ENCODE measurements around the gene SLC5A5.
"Not testable (repeated sequence)": the region's sequence is repeated elsewhere in the genome, so short reads cannot be mapped to it uniquely, and the experiment has no call there.

SLC5A5 gene

GRCh38 chr19:17915940-17916593, 44.3 kb downstream of the SLC5A5 start:
- DNase-seq (ENCODE audit: extremely low read depth in 1 of 2, low read depth in 1 of 2) = no peak

DNA sequence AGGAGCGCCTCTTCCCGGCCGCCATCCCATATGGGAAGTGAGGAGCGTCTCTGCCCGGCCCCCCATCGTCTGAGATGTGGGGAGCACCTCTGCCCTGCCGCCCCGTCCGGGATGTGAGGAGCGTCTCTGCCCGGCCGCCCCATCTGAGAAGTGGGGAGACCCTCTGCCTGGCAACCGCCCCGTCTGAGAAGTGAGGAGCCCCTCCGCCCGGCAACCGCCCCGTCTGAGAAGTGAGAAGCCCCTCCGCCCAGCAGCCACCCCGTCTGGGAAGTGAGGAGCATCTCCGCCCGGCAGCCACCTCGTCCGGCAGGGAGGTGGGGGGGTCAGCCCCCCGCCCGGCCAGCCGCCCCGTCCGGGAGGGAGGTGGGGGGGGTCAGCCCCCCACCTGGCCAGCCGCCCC, 46.4 kb downstream of the SLC5A5 start:
- not testable (repeated sequence) for DNase-seq (ENCODE audit: extremely low read depth in 1 of 2, low read depth in 1 of 2)

DNA sequence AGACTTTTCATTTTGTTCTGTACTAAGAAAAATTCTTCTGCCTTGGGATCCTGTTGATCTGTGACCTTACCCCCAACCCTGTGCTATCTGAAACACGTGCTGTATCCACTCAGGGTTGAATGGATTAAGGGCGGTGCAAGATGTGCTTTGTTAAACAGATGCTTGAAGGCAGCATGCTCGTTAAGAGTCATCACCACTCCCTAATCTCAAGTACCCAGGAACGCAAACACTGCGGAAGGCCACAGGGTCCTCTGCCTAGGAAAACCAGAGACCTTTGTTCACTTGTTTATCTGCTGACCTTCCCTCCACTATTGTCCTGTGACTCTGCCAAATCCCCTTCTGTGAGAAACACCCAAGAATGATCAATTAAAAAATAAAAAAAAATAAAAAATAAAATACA, 47.4 kb downstream of the SLC5A5 start:
- DNase-seq (ENCODE audit: extremely low read depth in 1 of 2, low read depth in 1 of 2) = not testable (repeated sequence)

DNA sequence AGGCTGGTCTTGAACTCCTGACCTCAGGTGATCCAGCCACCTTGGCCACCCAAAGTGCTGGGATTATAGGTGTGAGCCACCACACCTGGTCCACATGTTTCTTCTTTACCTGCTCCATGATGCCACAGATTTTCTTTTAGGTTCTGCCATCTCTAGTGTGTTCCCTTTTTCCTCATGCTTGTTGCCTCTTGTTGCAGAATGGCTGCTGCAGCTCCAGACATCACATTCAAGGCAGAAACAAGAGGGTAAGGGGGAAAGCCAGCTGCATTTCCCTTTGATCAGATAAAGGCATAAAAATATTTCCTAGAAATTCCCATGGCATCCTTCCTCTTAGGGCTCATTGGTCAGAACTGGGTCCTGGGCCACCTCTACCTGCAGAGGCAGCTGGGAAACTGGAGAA, 48.8 kb downstream of the SLC5A5 start:
- DNase-seq (ENCODE audit: extremely low read depth in 1 of 2, low read depth in 1 of 2) = no peak

- no peak for DNase-seq (ENCODE audit: extremely low read depth in 1 of 2, low read depth in 1 of 2)
Observed at GRCh38 chr19:17922138-17922537, 50.4 kb downstream of the SLC5A5 start.

GRCh38 chr19:17926044-17926443, 54.3 kb downstream of the SLC5A5 start:
- DNase-seq (ENCODE audit: extremely low read depth in 1 of 2, low read depth in 1 of 2) = no peak

GRCh38 chr19:17929056-17929455, 57.3 kb downstream of the SLC5A5 start:
- no peak for DNase-seq (ENCODE audit: extremely low read depth in 1 of 2, low read depth in 1 of 2)

- DNase-seq (ENCODE audit: extremely low read depth in 1 of 2, low read depth in 1 of 2) = no peak
Observed at GRCh38 chr19:17931532-17932191, 59.9 kb downstream of the SLC5A5 start.

GRCh38 chr19:17932485-17933338, 61.0 kb downstream of the SLC5A5 start, which contains the start of gene CCDC124:
Gene CCDC124, plus strand, starts transcription at chr19:17933015. Its CDS starts 3,406 bp downstream, at chr19:17936421.
- peak; percentile 82 to 90 for DNase-seq (ENCODE audit: extremely low read depth in 1 of 2, low read depth in 1 of 2)

GRCh38 chr19:17933414-17934129, 61.8 kb downstream of the SLC5A5 start:
- DNase-seq (ENCODE audit: extremely low read depth in 1 of 2, low read depth in 1 of 2) = no peak

DNA sequence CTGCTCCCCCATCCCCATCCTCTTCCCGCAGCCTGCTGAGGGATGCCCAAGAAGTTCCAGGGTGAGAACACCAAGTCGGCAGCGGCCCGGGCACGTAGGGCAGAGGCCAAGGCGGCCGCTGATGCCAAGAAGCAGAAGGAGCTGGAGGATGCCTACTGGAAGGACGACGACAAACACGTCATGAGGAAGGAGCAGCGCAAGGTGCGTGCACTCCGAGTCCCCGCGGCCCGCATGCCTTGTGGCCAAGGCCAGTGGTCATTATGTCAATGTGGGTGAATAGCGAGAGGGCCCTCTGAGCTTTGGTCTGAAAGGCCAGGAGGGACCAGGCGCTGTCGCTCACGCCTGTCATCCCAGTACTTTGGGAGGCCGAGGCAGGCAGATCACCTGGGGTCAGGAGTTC, 64.6 kb downstream of the SLC5A5 start:
- no peak for DNase-seq (ENCODE audit: extremely low read depth in 1 of 2, low read depth in 1 of 2)

DNA sequence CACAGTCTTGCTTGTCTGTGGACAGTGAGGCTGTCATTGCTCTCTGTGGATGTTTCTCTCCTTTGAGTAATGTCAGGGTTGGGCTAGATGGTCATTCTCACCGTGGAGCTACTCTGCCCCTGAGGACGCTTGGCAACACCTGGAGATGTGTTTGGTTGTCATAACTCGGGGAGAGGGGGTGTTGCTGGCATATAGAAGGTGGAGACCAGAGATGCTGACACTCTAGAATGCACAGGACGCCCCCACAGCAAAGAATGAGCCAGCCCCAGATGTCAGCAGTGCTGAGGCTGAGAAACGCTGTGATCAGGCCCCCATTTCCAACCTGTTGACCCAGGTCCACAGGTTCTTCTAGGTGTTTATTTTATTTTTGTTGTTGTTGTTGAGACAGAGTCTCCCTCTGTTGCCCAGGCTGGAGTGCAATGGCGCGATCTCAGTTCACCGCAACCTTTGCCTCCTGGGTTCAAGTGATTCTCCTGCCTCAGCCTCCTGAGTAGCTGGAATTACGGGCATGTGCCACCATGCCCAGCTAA, 65.7 kb downstream of the SLC5A5 start:
- DNase-seq (ENCODE audit: extremely low read depth in 1 of 2, low read depth in 1 of 2) = no peak

DNA sequence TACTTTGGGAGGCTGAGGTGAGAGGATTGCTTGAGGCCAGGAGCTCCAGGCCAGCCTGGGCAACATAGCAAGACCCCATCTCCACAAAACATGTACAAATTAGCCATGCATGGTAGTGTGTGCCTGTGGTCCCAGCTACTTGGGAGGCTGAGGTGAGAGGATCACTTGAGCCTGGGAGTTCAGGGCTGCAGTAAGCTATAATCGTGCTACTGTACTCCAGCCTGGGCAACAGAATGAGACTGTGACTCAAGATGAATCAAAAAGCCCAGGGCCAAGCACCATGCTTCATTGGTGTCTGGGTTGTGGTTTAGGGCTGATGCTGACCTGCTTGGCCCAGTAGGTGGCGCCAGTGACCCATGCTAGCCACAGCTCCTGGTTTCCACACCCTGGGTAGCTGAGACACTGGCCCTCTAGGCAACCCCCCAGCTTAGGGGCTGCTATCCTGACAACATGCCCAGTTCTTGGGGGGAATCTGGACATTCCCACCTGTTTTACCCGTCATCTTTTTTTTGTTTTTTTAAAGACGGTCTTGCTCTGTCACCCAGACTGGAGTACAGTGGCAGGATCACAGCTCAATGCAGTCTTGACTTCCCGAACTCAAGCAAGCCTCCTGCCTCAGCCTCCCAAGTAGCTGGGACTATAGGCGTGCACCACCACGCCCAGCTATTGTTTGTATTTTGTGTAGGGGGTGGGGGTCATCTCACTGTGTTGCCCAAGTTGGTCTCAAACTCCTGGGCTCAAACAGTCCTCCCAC, 66.5 kb downstream of the SLC5A5 start:
- DNase-seq (ENCODE audit: extremely low read depth in 1 of 2, low read depth in 1 of 2) = peak; percentile 61 to 72

DNA sequence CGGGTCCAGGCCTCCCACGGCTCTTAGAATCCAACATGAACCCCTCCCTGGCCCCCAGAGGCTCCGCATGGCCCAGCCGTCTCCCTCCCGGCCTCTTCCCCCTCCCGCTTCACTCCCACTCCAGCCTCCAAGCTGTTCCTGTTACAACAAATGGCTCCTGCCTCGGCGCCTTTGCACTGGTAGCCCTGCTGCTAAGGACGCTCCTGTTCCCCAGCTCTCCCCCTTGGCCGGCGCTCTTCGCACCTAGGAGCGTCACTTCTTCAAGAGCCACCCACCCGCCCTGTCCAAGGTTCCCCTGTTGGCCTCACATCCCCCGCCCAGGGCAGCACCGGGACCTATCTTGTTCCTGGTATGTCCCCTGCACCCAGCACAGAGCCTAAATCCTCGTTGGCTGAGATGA, 70.4 kb downstream of the SLC5A5 start:
- no peak for DNase-seq (ENCODE audit: extremely low read depth in 1 of 2, low read depth in 1 of 2)

GRCh38 chr19:17942582-17943273, 71.0 kb downstream of the SLC5A5 start:
- no peak for DNase-seq (ENCODE audit: extremely low read depth in 1 of 2, low read depth in 1 of 2)

GRCh38 chr19:17943274-17944221, 71.8 kb downstream of the SLC5A5 start:
- DNase-seq (ENCODE audit: extremely low read depth in 1 of 2, low read depth in 1 of 2) = no peak

DNA sequence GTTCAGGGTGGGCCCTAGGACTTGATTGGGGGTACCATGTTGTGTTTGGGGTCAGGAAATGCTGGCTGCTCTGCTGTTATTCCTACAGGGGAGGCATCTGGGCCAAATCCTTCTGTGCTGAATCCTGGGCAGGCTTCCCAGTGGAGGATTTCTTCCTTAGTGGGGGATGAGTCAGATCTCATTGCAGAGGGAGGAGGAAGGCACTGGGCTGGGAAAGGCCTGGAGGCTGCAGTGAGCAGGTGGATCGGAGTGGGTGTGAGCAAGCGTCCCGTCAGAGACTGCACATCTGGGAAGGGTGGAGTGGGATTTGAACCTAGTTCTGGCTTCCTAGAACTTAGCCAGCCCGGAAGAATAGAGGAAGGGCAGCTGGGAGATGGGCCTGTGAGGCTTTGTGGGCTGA, 72.6 kb downstream of the SLC5A5 start:
- no peak for DNase-seq (ENCODE audit: extremely low read depth in 1 of 2, low read depth in 1 of 2)
